MM.1S (cell line): ENCODE results near the gene ZNF408.

Experiments
- EZH2 ChIP-seq: fragments of 300-600 bp; sonication (generic); optimal IDR thresholded peaks from 2 replicates; pipeline ENCODE3; 2017; ENCODE audit warnings: low read depth, mild to moderate bottlenecking, antibody characterized with exemption, low read length, mixed read lengths
- TF ChIP-seq, protein P1 (sequence below): fragments of 300-600 bp; sonication (generic); IDR thresholded peaks from 2 replicates; pipeline ENCODE4 v1.5.1; 2016; ENCODE audit warnings: antibody characterized with exemption, low read length, mixed read lengths

- TF ChIP-seq, protein P1, sequence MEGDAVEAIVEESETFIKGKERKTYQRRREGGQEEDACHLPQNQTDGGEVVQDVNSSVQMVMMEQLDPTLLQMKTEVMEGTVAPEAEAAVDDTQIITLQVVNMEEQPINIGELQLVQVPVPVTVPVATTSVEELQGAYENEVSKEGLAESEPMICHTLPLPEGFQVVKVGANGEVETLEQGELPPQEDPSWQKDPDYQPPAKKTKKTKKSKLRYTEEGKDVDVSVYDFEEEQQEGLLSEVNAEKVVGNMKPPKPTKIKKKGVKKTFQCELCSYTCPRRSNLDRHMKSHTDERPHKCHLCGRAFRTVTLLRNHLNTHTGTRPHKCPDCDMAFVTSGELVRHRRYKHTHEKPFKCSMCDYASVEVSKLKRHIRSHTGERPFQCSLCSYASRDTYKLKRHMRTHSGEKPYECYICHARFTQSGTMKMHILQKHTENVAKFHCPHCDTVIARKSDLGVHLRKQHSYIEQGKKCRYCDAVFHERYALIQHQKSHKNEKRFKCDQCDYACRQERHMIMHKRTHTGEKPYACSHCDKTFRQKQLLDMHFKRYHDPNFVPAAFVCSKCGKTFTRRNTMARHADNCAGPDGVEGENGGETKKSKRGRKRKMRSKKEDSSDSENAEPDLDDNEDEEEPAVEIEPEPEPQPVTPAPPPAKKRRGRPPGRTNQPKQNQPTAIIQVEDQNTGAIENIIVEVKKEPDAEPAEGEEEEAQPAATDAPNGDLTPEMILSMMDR, result no peak
- no peak for TF ChIP-seq EZH2
Measured at GRCh38 chr11:46661836-46662235, 39.0 kb upstream of the ZNF408 start.
